Activated CD8-positive, alpha-beta memory T cell treated with anti-CD3 and anti-CD28 coated beads, Interleukin-2, amount 50 U/mL, for 24 hours (primary cell): Measurements from ENCODE around the gene R3HDM2.

Source experiments
- DNase-seq: peaks from one replicate; pipeline ENCODE4 v3.0.0-alpha.2; 2020; ENCODE audit errors: extremely low read depth

Gene R3HDM2

DNA sequence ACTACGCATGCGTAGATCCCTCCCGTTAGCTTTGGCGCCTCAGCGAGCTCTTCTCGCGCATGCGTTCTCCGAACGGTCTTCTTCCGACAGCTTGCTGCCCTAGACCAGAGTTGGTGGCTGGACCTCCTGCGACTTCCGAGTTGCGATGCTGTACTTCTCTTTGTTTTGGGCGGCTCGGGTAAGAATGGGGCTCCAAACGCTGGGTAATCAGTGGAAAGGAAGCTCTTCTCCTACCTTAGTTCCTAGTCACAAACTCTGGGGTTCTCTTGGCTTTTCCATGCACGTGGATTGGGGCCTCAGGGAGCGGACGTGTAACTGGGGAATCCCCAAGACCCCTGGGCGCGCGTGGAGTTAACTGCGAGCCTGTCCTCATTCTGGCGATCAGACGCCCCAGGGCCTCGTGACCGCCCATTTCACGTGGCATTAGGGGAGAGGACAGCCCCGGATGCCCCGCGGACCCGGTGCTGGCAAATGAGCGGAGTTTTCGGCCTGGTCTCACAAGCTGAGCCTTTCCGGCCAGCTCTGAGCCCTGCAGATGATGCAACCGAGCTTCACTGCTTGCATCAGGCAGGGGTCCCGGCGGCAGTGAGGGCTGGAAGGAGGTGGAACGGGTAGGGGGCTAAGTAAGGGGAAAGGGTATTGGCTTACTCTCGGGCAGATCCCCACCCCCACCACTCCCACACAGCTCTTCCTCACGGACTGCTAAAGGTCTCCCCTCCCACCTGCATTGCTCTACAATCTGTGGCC, 201.0 kb downstream of the R3HDM2 start, which contains the start of gene SHMT2:
Gene SHMT2 (plus strand): TSS at position 78 of the 747 bp plus-strand sequence. CDS start 68 bp downstream, at position 146.
- peak; percentile 95 for DNase-seq

- no peak for DNase-seq
These were observed 201.7 kb downstream of the R3HDM2 start for GRCh38 chr12:57229046-57229633.

- DNase-seq, result no peak
These were observed 203.3 kb downstream of the R3HDM2 start for GRCh38 chr12:57227315-57228115.

DNA sequence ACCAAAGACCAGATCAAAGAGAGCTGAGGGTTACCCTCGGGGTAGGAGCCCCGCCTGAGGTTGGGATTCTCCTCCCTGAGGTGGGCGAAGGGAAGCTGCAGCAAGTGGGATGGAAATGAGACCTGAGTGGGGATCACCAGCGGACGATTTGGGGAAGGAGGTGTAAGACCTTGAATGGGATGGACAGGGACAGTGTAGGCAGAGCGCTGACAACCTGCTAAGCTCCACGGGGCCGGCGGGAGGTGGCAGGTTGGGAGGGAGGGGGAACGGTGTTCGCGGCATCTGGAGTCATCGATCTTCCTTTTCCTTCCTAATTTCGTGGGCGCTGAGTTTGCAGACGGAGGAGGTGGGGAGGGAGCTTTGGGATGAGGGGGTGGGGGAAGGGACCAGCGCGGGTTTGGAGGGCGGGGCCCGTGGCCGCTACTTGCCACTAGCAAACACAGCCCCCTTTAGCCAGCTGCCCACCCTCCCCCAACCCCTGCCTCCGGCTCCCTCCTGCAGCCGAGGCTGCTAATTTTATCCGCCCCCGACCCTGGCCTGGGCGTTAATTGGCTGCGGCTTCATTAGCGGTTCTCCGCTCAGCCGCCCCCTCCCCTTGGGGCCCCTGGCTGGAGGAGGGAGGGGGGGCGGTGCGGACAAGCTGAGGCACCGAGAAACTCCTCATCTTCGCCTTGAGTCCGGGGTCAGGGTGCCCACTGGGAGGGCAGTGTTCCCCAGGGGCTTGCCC, 204.1 kb downstream of the R3HDM2 start:
- no peak for DNase-seq

GRCh38 chr12:57225680-57226210, 205.1 kb downstream of the R3HDM2 start:
- DNase-seq, result no peak

GRCh38 chr12:57224973-57225679, 205.7 kb downstream of the R3HDM2 start:
- DNase-seq, result no peak

DNA sequence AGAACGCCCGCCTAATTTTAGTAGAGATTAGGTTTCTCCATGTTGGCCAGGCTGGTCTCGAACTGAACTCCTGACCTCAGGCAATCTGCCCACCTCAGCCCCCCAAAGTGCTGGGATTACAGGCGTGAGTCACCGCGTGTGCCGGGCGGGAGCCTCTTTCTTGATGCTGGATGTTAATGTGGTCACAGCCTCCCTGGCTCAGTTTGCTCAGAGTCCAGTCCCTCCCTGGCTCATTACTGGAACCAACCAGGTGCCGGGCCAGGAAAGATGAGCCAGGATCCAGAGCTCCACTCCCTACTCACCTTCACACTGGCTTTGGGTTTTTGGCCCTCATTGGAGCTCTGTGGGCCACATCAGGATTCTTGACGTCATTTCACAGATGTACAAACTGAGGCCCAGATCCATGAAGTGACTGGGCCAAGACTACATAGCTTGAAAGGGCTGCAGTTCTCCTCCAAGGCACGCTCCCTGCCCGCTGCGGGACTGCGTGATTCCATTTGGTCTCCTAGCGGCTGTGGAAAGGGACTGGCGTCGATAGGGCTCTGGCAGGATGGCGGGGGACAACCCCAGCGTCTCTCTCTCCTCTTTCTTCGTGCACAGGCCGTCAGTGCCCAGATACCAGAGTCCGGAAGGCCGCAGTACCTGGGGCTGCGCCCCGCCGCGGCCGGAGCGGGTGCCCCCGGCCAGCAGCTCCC, 206.4 kb downstream of the R3HDM2 start:
- no peak for DNase-seq

GRCh38 chr12:57223191-57224165, 207.4 kb downstream of the R3HDM2 start:
- no peak for DNase-seq

DNA sequence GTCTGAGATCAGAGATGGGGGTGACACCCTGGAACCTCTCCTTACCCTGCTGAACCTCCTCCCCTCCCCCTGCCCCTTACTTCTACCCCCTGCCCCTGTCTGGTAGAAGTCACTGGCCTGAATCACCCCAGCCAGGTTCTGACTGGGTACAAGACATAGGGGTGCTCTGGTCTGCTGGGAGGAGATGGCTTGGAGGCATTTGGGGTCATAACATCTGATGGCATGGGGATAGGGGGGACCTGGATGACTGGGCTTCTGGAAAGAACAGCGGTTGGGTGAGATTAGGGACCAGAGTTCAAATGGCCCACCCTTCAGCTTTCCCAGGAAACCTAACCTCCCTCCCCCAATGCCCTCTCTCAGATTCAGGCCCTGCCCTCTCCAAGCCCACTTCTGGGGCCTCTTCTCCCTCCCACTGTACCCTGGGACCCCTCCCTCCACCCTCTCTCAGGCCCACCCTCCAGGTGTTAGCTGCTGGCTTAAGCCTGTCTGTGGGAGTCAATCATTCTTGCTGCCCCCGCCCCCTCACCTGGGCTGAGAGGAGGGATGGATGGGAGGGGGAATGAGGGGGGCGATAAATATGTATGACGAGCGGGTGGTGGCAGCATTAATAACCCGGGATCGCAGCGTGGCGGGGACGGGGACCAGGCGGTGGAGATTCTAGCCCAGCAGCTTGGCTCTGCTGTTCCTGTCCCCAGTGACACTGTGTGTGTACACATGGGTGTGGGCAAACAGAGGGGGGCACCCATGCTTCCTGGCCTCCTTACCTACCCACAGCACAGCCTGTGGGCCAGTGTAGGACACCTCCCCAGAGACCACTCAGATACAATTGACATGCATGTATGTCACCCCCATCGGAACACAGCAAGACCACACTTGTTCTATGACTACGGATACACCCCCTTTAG, 208.3 kb downstream of the R3HDM2 start:
- DNase-seq, result no peak

DNA sequence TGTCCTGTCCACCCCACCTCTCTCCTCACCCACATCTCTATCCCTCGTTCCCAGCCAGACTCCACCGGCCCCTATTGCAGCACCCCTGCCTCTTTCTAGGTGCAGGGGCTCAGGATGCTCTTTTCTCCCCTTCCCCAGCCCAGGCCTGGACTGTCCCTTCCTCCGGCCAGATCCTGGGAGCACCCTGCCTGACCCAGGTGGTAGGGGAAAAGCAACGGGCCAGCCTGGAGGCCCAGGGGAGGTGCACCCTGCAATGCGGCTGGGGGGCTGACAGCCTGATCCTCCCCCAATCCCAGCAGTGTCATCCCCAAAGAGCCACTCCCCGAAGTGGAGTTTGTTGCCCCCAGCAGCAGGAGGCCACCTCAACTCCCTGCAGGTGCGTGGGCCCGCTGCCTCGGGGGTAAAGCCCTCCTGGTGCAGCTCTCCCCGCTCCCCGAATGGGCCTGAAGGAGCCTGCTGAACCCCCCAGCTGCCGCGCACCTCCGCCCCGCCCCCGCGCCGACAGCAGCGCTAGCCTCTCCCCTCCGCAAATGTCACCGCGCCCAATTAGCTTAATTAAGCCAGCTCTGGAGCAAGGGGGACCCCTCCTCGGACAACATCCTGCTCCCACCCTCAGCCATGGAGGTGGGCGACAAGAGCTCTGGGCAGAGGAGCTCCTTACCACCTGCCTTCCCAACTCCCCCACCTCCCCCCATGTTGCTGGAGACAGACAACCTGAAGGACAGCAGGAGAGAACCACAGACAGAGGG, 209.5 kb downstream of the R3HDM2 start:
- DNase-seq, result no peak

GRCh38 chr12:57220770-57221168, 210.1 kb downstream of the R3HDM2 start:
- DNase-seq, result no peak

- DNase-seq, result no peak
These were observed 210.7 kb downstream of the R3HDM2 start for GRCh38 chr12:57219993-57220754.

- DNase-seq, result no peak
These were observed 211.4 kb downstream of the R3HDM2 start for GRCh38 chr12:57219205-57219992.

- DNase-seq, result no peak
These were observed 212.6 kb downstream of the R3HDM2 start for GRCh38 chr12:57218030-57218853.
